Measurements from ENCODE around the gene ACOX1.

- TF ChIP-seq CTCF (IDR thresholded peaks at IDR 0.05; ENCODE audit: low read length), result no peak
- TF ChIP-seq EZH2phosphoT487 (IDR thresholded peaks at IDR 0.05; ENCODE audit: low read length), result no peak
- no peak for TF ChIP-seq EZH2 (optimal IDR thresholded peaks at IDR 0.05; ENCODE audit: low read depth, low read length)
Measured at GRCh38 chr17:75898791-75899190, 80.2 kb downstream of the ACOX1 start.

Data from MM.1S (cell line).